Measurements from ENCODE around the gene PTPRT. TPM values are rescaled to one million over a fixed set of nuclear protein-coding genes. Genes with fewer than 3 reads are reported as not detected.

Gene PTPRT
- total RNA-seq, 1 experiment from 2014 or later, result 0.20 TPM

- in situ Hi-C loops (cut with HindIII; ENCODE audit: low pct_unique_long_range_greater_than_20kb, low sequenced_read_pairs), result no loop called here
- no peak for DNase-seq (ENCODE audit: low read depth)
Measured at GRCh38 chr20:42444799-42445198, 744.9 kb downstream of the PTPRT start.

GRCh38 chr20:42443200-42443599 lies 746.5 kb downstream of the PTPRT start:
- DNase-seq (ENCODE audit: low read depth), result no peak
- in situ Hi-C loops (cut with HindIII; ENCODE audit: low pct_unique_long_range_greater_than_20kb, low sequenced_read_pairs), result no loop called here

GRCh38 chr20:42442716-42443115 lies 747.0 kb downstream of the PTPRT start:
- in situ Hi-C loops (cut with HindIII; ENCODE audit: low pct_unique_long_range_greater_than_20kb, low sequenced_read_pairs), result no loop called here

GRCh38 chr20:42441864-42442331 lies 747.8 kb downstream of the PTPRT start:
- DNase-seq (ENCODE audit: low read depth), result no peak
- in situ Hi-C loops (cut with HindIII; ENCODE audit: low pct_unique_long_range_greater_than_20kb, low sequenced_read_pairs), result no loop called here

More at GRCh38 chr20:42442716-42443115, 747.0 kb downstream of the PTPRT start:
- no peak for DNase-seq (ENCODE audit: low read depth)

- no peak for DNase-seq (ENCODE audit: low read depth)
Measured at GRCh38 chr20:42441196-42441863, 748.4 kb downstream of the PTPRT start.

GRCh38 chr20:42435230-42435629 lies 754.5 kb downstream of the PTPRT start:
- in situ Hi-C loops (cut with HindIII; ENCODE audit: low pct_unique_long_range_greater_than_20kb, low sequenced_read_pairs), result no loop called here
- DNase-seq (ENCODE audit: low read depth), result no peak

More at GRCh38 chr20:42441196-42441863, 748.4 kb downstream of the PTPRT start:
- in situ Hi-C loops (cut with HindIII; ENCODE audit: low pct_unique_long_range_greater_than_20kb, low sequenced_read_pairs), result no loop called here

- in situ Hi-C loops (cut with HindIII; ENCODE audit: low pct_unique_long_range_greater_than_20kb, low sequenced_read_pairs), result no loop called here
- no peak for DNase-seq (ENCODE audit: low read depth)
Measured at GRCh38 chr20:42432496-42433334, 757.0 kb downstream of the PTPRT start.

GRCh38 chr20:42430598-42430997 lies 759.1 kb downstream of the PTPRT start:
- no peak for DNase-seq (ENCODE audit: low read depth)
- in situ Hi-C loops (cut with HindIII; ENCODE audit: low pct_unique_long_range_greater_than_20kb, low sequenced_read_pairs), result no loop called here

- DNase-seq (ENCODE audit: low read depth), result no peak
- in situ Hi-C loops (cut with HindIII; ENCODE audit: low pct_unique_long_range_greater_than_20kb, low sequenced_read_pairs), result no loop called here
Measured at GRCh38 chr20:42429761-42430458, 759.8 kb downstream of the PTPRT start.

GRCh38 chr20:42419814-42420532 lies 769.7 kb downstream of the PTPRT start:
- in situ Hi-C loops (cut with HindIII; ENCODE audit: low pct_unique_long_range_greater_than_20kb, low sequenced_read_pairs), result no loop called here
- no peak for DNase-seq (ENCODE audit: low read depth)

- no peak for DNase-seq (ENCODE audit: low read depth)
- in situ Hi-C loops (cut with HindIII; ENCODE audit: low pct_unique_long_range_greater_than_20kb, low sequenced_read_pairs), result no loop called here
Measured at GRCh38 chr20:42406826-42407225, 782.9 kb downstream of the PTPRT start.

GRCh38 chr20:42402455-42402854 lies 787.3 kb downstream of the PTPRT start:
- DNase-seq (ENCODE audit: low read depth), result no peak
- in situ Hi-C loops (cut with HindIII; ENCODE audit: low pct_unique_long_range_greater_than_20kb, low sequenced_read_pairs), result no loop called here

GRCh38 chr20:42401613-42402012 lies 788.1 kb downstream of the PTPRT start:
- in situ Hi-C loops (cut with HindIII; ENCODE audit: low pct_unique_long_range_greater_than_20kb, low sequenced_read_pairs), result no loop called here
- no peak for DNase-seq (ENCODE audit: low read depth)

GRCh38 chr20:42399802-42400201 lies 789.9 kb downstream of the PTPRT start:
- DNase-seq (ENCODE audit: low read depth), result no peak
- in situ Hi-C loops (cut with HindIII; ENCODE audit: low pct_unique_long_range_greater_than_20kb, low sequenced_read_pairs), result no loop called here

- in situ Hi-C loops (cut with HindIII; ENCODE audit: low pct_unique_long_range_greater_than_20kb, low sequenced_read_pairs), result no loop called here
Measured at GRCh38 chr20:42392442-42392841, 797.3 kb downstream of the PTPRT start.

GRCh38 chr20:42391807-42392206 lies 797.9 kb downstream of the PTPRT start:
- in situ Hi-C loops (cut with HindIII; ENCODE audit: low pct_unique_long_range_greater_than_20kb, low sequenced_read_pairs), result no loop called here
- DNase-seq (ENCODE audit: low read depth), result no peak

More at GRCh38 chr20:42392442-42392841, 797.3 kb downstream of the PTPRT start:
- DNase-seq (ENCODE audit: low read depth), result no peak

GRCh38 chr20:42380287-42380686 lies 809.4 kb downstream of the PTPRT start:
- in situ Hi-C loops (cut with HindIII; ENCODE audit: low pct_unique_long_range_greater_than_20kb, low sequenced_read_pairs), result no loop called here
- no peak for DNase-seq (ENCODE audit: low read depth)

- in situ Hi-C loops (cut with HindIII; ENCODE audit: low pct_unique_long_range_greater_than_20kb, low sequenced_read_pairs), result no loop called here
- DNase-seq (ENCODE audit: low read depth), result no peak
Measured at GRCh38 chr20:42379385-42379784, 810.3 kb downstream of the PTPRT start.
